Fibroblast of villous mesenchyme (primary cell): ENCODE measurements around the gene MAN1A2. TPM values are rescaled to one million over a fixed set of nuclear protein-coding genes. Genes with fewer than 3 reads are reported as not detected.

Experiments
- DNase-seq: peaks from one replicate; pipeline ENCODE4 v3.0.0-alpha.2; 2010; ENCODE audit warnings: low read depth
- H3K4me3 ChIP-seq: 2 replicates; pipeline ENCODE4 v1.5.1; 2011; ENCODE audit warnings: low read depth, mild to moderate bottlenecking, low read length
- CTCF ChIP-seq: IDR thresholded peaks from 2 replicates; pipeline ENCODE4 v1.5.1; 2012; ENCODE audit warnings: low read depth, mild to moderate bottlenecking, low read length; ENCODE audit not compliant: insufficient read depth
- total RNA-seq: library from RNA; depleted of rRNA; stranded (reverse); fragments of >200 nt; gene quantifications from 2 replicates; pipeline ENCODE4 v1.2.3, GENCODE V29; 2012

The MAN1A2 gene
- total RNA-seq, 1 donor, result 78.2 TPM

- H3K4me3 ChIP-seq, result no peak overlapping the region
- no peak for TF ChIP-seq CTCF
- DNase-seq, result no peak
Observed at GRCh38 chr1:117578466-117578865, 211.2 kb downstream of the MAN1A2 start.

Other genes starting within 250 kb of the MAN1A2 start
- gene TRIM45, start 245.7 kb upstream of the MAN1A2 start, total RNA-seq, result 1.7 and 2.6 TPM in 2 replicates
- gene VTCN1, start 156.5 kb upstream of the MAN1A2 start, total RNA-seq, result not detected in 2 replicates
- 4.3 and 6.1 TPM in 2 replicates for gene TENT5C, start 238.6 kb downstream of the MAN1A2 start, total RNA-seq